Tibial artery (tissue), 4 donors: ENCODE measurements around the gene PEAR1.

Experiments
- DNase-seq, 2 donors: peaks; one replicate each; pipeline ENCODE4 v3.0.0-alpha.2; 2019
- H3K27ac ChIP-seq, 2 donors: fragments of 200-600 bp; sonication (generic) in 1 of 2; 1 replicate in 1 of 2; 2 replicates in 1 of 2; pipeline ENCODE4 v1.5.1; 2018 to 2019; ENCODE audit warnings: mild to moderate bottlenecking in 1 of 2
- H3K27me3 ChIP-seq, 2 donors: fragments of 200-600 bp; sonication (generic) in 1 of 2; one replicate each; pipeline versions ENCODE4 v1.5.1 to v1.6.0; 2016 to 2019
- H3K36me3 ChIP-seq, 3 donors: fragments of 200-600 bp; sonication (generic) in 2 of 3; one replicate each; pipeline ENCODE4 v1.5.1; 2016 to 2019; ENCODE audit warnings: mild to moderate bottlenecking in 2 of 3
- H3K4me1 ChIP-seq, 4 donors: fragments of 200-600 bp; sonication (generic) in 2 of 4; 1 replicate in 3 of 4; 2 replicates in 1 of 4; pipeline ENCODE4 v1.5.1; 2016 to 2019
- H3K4me3 ChIP-seq, 2 donors: fragments of 200-600 bp; sonication (generic) in 1 of 2; 1 replicate in 1 of 2; 2 replicates in 1 of 2; pipeline ENCODE4 v1.5.1; 2018 to 2019; ENCODE audit warnings: mild to moderate bottlenecking in 2 of 2
- H3K9me3 ChIP-seq, 3 donors: fragments of 200-600 bp; sonication (generic) in 1 of 3; one replicate each; pipeline ENCODE4 v1.5.1; 2016 to 2019
- CTCF ChIP-seq, 2 experiments: fragments of 200-600 bp in 1 of 2; fragments of 450-650 bp in 1 of 2; IDR thresholded peaks; one replicate each; pipeline ENCODE4 v1.5.1; 2017 to 2019; ENCODE audit warnings: antibody characterized with exemption in 2 of 2, mild to moderate bottlenecking in 1 of 2, moderate library complexity in 1 of 2
- intact Hi-C: fragments of 100-400 bp; cut with DNase I; formaldehyde crosslinking; loops from one replicate; pipeline ENCODE4 v1.15.0; 2023; ENCODE audit warnings: low total_unique reads

Gene PEAR1

GRCh38 chr1:156963621-156964020 lies 70.1 kb downstream of the PEAR1 start:
- DNase-seq = peak in 1 of 2 donors; percentile 43
- Histone ChIP-seq H3K9me3 (no peaks in the 10 kb centered on the region), H3K36me3 (peaks cover 48 to 95% (median 61%) of the 10 kb centered on the region in 3 donors)

DNA sequence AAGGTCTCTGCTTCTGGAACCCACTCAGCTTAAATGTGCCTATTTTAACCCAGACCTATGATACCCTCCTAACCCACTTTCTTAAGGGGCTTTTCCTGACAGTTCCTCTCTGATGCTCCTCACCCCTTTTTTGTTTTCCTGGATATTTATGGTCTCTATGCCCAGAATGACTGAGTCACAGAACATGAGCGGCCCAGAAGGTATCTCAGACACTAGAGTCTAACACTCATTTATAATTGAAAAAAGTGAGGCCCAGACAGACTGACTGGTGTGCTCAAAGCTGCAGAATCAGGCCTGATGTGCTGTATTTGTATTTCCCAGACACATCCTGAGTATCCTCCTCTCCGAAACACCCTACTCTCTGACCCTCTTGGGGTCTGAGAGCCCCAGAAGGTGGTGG lies 70.9 kb downstream of the PEAR1 start:
- DNase-seq = no peak
- no peaks in the 10 kb centered on the region for H3K9me3 ChIP-seq
- no peak for TF ChIP-seq CTCF (IDR thresholded peaks at IDR 0.05)
- H3K4me3 ChIP-seq = no peak overlapping the region
- H3K27ac ChIP-seq = no peak overlapping the region
- H3K27me3 ChIP-seq = no peaks in the 10 kb centered on the region
- intact Hi-C loops = no loop called here
- H3K4me1 ChIP-seq = no peaks in the 10 kb centered on the region
- peaks cover 48 to 95% (median 60%) of the 10 kb centered on the region in 3 donors for H3K36me3 ChIP-seq

More at GRCh38 chr1:156963621-156964020, 70.1 kb downstream of the PEAR1 start:
- Histone ChIP-seq H3K27me3 (no peaks in the 10 kb centered on the region), H3K4me3 (no peak overlapping the region), H3K4me1 (no peaks in the 10 kb centered on the region), H3K27ac (no peak overlapping the region)
- intact Hi-C loops = no loop called here
- no peak for TF ChIP-seq CTCF (IDR thresholded peaks at IDR 0.05)
